DOHH2 (cell line): ENCODE results near the gene LRRC58.

Experiments used
- EZH2phosphoT487 ChIP-seq: fragments of 200-600 bp; sonication (generic); IDR thresholded peaks from 2 replicates; pipeline ENCODE4 v1.6.1; 2017; ENCODE audit warnings: borderline replicate concordance, mild to moderate bottlenecking, antibody characterized with exemption, low read length, moderate library complexity, mixed read lengths
- TF ChIP-seq, protein P1 (sequence below): fragments of 200-600 bp; sonication (generic); IDR thresholded peaks from one replicate; pipeline ENCODE4 v1.5.1; 2014; ENCODE audit warnings: antibody characterized with exemption, mild to moderate bottlenecking, low read depth, low read length; ENCODE audit not compliant: poor library complexity, severe bottlenecking

DNA sequence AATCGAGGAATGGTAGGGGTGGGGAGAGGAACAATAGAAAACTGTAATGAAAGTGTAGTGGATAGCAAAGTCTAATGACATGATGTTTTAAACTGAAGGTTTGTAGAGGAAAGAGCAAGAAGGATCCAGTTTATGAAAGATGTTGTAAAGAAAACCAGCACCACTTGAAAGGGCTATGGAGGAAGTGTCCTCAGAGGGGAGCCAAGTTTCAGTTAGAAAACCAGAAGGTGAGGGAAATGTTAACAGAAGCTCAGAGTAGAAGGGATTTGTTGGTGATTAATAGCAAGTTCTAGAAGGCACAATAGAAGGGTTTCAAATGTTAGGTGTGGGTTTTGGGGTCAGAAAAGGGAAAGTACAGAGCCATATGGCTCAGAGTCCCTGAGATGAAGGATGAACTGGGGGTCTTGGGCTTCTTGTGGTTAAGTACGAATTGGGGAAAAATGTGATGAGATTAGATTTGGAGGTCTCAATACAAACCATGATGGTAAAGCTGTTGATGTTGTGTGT, 33.8 kb upstream of the LRRC58 start:
- TF ChIP-seq, protein P1, sequence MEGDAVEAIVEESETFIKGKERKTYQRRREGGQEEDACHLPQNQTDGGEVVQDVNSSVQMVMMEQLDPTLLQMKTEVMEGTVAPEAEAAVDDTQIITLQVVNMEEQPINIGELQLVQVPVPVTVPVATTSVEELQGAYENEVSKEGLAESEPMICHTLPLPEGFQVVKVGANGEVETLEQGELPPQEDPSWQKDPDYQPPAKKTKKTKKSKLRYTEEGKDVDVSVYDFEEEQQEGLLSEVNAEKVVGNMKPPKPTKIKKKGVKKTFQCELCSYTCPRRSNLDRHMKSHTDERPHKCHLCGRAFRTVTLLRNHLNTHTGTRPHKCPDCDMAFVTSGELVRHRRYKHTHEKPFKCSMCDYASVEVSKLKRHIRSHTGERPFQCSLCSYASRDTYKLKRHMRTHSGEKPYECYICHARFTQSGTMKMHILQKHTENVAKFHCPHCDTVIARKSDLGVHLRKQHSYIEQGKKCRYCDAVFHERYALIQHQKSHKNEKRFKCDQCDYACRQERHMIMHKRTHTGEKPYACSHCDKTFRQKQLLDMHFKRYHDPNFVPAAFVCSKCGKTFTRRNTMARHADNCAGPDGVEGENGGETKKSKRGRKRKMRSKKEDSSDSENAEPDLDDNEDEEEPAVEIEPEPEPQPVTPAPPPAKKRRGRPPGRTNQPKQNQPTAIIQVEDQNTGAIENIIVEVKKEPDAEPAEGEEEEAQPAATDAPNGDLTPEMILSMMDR: no peak
- no peak for TF ChIP-seq EZH2phosphoT487
